Measurements from ENCODE around the gene DKC1.
"Not testable (repeated sequence)": the region's sequence is repeated elsewhere in the genome, so short reads cannot be mapped to it uniquely, and the experiment has no call there.

- not testable (repeated sequence) for TF ChIP-seq CTCF (IDR thresholded peaks at IDR 0.05; ENCODE audit: insufficient read depth, low read length); REST (IDR thresholded peaks at IDR 0.05; ENCODE audit: insufficient replicate concordance, low read depth)
Measured at GRCh38 chrX:154825586-154825985, 62.9 kb downstream of the DKC1 start.

Data from HL-60 (cell line).